OCI-LY7 (cell line): ENCODE measurements around the gene POPDC2.
"Not testable (repeated sequence)": the region's sequence is repeated elsewhere in the genome, so short reads cannot be mapped to it uniquely, and the experiment has no call there.

ENCODE experiments used
- CTCF ChIP-seq: fragments of 200-600 bp; sonication (generic); conservative IDR thresholded peaks from 2 replicates; pipeline ENCODE4 v1.5.1; 2014; ENCODE audit warnings: mild to moderate bottlenecking, antibody characterized with exemption, low read length, moderate library complexity, mixed read lengths
- EZH2phosphoT487 ChIP-seq: fragments of 200-600 bp; sonication (generic); IDR thresholded peaks from 2 replicates; pipeline ENCODE4 v1.6.1; 2018; ENCODE audit warnings: low read depth, borderline replicate concordance, mild to moderate bottlenecking, mixed run types, antibody characterized with exemption, low read length, moderate library complexity, mixed read lengths

- not testable (repeated sequence) for TF ChIP-seq CTCF, EZH2phosphoT487
Observed at GRCh38 chr3:119594929-119595328, 65.5 kb downstream of the POPDC2 start.
